HS-5 (cell line): ENCODE data around the gene TNFRSF6B.
"Not testable (repeated sequence)": the region's sequence is repeated elsewhere in the genome, so short reads cannot be mapped to it uniquely, and the experiment has no call there.

ENCODE experiments used
- DNase-seq: peaks from one replicate; pipeline ENCODE4 v3.0.0-alpha.2; 2012; ENCODE audit warnings: low read depth

Gene TNFRSF6B, protein sequence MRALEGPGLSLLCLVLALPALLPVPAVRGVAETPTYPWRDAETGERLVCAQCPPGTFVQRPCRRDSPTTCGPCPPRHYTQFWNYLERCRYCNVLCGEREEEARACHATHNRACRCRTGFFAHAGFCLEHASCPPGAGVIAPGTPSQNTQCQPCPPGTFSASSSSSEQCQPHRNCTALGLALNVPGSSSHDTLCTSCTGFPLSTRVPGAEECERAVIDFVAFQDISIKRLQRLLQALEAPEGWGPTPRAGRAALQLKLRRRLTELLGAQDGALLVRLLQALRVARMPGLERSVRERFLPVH

DNA sequence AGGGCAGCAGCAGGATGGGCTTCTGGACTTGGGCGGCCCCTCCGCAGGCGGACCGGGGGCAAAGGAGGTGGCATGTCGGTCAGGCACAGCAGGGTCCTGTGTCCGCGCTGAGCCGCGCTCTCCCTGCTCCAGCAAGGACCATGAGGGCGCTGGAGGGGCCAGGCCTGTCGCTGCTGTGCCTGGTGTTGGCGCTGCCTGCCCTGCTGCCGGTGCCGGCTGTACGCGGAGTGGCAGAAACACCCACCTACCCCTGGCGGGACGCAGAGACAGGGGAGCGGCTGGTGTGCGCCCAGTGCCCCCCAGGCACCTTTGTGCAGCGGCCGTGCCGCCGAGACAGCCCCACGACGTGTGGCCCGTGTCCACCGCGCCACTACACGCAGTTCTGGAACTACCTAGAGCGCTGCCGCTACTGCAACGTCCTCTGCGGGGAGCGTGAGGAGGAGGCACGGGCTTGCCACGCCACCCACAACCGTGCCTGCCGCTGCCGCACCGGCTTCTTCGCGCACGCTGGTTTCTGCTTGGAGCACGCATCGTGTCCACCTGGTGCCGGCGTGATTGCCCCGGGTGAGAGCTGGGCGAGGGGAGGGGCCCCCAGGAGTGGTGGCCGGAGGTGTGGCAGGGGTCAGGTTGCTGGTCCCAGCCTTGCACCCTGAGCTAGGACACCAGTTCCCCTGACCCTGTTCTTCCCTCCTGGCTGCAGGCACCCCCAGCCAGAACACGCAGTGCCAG lies at the start of gene TNFRSF6B:
Gene TNFRSF6B, plus strand, starts transcription at position 25 of the 729 bp plus-strand sequence. Its CDS starts 116 bp downstream, at position 141.
- DNase-seq, result no peak

DNA sequence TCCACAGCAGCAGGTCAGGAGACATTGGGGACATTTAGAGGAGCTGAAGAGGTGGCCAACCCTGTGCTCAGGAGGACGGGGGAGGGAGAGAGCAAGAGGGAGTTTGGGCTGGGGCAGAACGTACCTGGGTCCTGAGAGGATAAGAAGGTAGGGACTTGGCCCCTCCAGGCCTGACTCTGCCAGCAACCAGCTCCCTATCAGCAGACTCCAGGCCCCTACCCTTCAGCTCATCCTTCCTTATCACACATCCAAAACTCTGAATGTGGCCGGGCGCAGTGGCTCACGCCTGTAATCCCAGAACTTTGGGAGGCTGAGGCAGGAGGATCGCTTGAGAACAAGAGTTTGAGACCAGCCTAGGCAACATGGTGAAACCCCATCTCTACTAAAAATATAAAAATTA lies 48.3 kb upstream of the TNFRSF6B start:
- DNase-seq, result no peak

DNA sequence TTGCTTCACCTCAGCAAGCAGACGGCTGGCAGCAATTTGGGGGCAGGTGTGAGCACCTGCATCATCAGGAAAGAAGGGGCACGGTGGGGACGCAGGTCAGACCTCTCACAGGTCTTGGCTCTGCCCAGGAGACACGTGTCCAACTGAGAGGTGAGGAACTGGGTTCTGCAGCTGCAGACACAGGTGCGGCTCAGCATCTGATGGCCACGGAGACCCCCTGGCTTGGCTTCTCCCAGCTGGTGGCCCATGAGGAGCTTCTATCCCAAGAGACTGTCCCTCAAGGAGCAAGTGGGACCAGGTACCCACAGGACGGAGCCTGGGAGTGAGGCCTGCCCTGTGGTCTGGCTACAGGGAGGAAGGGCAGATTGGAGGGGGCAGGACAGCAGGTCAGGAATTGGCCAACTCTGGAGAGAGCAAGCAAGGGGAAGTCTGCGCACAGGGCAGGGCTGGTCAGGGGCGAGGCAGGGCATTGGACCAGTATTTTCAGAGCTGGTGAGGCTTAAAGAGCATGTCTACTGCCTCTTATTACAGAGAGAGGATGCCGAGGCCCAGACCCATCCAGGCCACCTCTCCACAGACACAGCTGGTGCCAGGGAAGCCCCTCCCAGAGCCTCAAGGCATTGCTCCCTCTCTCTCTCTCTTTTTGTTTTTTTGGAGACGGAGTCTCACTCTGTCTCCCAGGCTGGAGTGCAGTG lies 47.4 kb upstream of the TNFRSF6B start:
- no peak for DNase-seq

DNA sequence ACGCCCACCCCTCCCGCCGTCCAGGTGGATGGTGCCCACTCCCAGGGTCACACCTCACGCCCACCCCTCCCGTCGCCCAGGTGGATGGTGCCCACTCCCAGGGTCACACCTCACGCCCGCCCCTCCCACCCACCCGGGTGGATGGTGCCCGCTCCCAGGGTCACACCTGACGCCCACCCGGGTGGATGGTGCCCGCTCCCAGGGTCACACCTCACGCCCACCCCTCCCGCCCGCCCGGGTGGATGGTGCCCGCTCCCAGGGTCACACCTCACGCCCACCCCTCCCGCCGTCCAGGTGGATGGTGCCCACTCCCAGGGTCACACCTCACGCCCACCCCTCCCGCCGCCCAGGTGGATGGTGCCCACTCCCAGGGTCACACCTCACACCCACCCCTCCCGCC lies 46.0 kb upstream of the TNFRSF6B start:
- DNase-seq, result not testable (repeated sequence)

DNA sequence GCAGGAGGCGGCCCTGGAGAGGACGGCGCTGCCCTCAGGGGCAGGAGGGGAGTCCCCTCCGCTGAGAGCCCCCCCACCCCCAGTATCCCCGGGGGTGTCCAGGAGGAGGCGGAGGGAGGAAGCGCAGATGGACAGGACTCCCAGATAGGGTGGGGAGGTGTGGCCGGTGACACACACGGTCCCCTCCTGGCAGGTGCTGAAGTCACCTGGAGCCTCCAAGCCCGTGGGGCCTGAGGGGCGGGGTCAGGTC lies 44.6 kb upstream of the TNFRSF6B start:
- DNase-seq, result no peak

DNA sequence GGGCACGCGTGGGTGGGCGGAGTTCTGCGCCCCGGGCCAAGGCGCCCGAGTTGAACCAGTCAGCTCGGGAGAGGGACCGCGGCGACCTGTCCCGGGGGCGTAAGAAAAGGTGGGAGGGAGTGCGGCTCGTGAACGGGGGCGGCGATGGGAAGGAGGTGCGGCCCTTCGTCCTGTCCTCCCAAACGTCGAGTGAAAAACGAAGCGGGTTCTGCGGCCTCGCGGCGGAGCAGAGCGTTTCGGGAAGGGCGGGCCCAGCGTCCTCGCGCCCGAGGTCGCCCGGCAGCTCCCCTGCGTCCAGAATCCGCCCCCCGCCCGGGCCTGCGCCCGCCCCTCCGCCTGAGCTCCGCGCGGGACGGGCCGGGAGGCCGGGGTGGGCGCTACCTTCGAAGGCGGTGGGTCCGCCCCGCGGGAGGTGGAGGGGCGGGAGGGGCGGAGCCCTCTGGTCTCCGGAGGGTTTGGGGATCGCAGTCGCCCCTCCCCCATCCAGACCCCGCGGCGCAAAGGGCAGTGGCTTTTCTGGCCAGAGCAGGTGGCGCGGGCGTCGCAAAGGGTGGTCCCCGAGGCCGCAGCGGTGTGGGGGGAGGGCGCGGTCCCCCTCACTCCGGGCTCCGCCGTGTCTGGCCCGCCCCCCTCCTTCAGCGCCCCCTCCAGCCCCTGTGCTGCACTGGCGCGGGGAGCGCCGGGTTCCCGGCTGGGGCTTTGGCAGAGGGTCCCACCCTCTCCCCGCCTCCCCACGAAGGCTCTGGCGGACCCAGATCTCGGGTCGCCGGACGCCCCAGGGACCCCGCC lies 44.1 kb upstream of the TNFRSF6B start:
- DNase-seq, result no peak

DNA sequence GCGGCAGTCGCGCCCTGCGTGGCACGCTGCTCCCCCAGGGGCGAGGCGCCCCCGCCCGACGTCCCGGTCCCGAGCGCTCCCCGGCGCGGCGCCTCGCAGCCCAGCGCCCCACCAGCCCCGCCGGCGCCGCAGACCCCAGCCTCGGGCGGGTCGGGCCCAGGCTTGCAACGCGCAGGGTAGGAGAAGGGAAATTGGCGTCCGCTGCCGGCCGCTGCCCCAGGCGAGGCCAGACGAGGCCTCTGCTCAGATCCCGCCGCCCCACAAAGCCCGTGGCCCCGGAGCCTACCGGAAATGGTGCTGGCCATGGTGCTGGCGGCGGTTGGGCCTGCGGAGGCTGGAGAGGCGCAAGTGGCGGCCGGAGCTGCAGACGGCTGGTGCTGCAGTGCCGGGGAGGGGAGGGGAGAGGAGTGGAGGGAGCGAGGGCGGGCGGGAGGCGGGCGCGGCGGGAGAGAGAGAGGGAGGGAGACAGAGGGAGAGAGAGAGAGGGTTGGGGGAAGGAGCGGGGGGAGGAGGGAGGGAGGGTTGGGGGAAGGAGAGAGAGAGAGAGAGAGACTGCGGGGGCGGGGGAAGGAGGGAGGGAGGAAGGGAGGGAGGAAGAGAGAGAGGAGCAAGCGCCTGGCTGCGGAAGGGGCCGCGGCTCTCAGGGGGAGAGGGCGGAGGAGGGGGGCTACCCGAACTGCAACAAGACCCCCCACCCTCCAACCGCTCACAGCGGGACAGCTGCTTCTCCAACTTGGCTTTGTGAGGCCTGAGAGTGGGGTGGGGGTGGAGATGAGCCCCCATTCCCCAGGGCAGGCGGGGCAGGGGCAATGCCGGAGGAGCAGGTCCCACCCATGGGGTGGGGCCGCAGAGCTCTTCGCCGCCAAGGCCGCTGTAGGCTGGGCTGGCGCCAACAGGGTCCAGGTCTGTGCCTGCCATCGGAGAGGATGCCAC lies 43.1 kb upstream of the TNFRSF6B start, which contains the start of gene STMN3:
Gene STMN3, minus strand, starts transcription at position 384 of the 933 bp plus-strand sequence. Its CDS starts 79 bp downstream, at position 305.
- DNase-seq, result no peak

DNA sequence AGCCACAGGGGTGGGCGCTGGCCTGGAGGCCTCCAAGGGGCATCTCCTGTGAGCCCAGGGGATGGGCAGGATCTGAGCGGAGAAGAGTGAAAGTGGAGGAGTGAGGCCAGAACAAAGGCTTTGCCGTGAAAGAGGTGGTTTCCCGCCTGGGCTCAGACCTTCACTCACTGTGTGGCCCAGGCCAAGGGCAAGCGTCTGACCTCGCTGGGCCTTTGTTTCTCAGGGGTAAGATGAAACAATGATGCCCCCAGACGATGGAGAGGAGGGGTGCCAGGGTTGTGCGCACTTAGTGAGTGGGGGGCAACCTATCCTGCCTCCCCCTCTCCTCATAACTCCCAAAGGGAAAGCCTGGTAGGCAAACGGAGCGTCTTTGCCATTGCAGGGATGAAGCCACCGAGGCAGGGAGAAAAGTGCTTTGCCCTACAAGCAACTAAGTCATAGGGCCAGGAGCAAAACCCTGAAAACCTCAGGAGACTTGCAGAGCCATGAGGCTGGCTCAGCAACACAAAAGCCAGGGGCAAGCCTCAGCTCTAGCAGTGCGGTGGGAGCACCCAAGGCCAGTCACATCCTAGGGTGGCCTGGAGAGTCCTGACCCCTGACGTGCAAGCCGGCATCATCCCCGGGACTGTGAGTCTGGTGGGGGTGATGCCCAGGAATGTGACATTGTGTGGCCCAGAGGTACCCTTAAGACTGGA lies 42.3 kb upstream of the TNFRSF6B start:
- no peak for DNase-seq

DNA sequence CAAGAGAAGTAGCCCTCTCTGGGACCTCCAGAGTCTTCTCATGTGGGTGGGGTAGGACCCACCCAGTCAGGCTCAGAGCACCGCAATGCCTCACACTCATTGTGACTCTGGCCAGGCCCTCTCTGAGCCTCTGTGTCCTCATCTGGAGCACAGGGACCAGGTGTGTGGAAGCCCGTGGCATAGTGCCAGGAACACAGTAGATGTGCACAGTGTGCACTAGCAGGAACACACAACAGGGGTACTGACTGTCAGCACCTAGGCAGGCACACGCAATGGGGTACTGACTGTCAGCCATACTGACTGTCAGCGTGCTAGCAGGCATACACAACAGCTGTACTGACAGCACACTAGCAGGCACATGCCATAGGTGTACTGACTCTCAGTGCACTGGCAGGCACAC lies 41.2 kb upstream of the TNFRSF6B start:
- DNase-seq, result no peak

DNA sequence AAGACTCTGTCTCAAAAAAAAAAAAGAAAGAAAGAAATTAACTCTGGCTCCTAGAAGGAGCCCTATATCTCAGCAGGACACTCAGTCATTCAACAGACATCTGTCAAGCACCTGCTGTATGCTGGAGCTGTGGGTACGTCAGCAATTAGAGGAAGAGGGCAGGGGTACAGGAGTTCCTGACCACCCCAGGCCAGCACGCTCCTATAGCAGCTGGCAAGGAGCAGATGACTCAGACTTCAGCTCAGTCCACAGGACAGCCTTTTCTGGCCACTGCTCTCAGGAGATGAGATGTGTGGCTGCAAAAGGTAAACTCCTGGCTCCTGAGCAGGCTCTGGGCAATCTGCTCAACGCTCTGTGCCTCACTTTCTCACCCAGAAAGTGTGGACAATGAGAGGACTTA lies 40.0 kb upstream of the TNFRSF6B start:
- no peak for DNase-seq

DNA sequence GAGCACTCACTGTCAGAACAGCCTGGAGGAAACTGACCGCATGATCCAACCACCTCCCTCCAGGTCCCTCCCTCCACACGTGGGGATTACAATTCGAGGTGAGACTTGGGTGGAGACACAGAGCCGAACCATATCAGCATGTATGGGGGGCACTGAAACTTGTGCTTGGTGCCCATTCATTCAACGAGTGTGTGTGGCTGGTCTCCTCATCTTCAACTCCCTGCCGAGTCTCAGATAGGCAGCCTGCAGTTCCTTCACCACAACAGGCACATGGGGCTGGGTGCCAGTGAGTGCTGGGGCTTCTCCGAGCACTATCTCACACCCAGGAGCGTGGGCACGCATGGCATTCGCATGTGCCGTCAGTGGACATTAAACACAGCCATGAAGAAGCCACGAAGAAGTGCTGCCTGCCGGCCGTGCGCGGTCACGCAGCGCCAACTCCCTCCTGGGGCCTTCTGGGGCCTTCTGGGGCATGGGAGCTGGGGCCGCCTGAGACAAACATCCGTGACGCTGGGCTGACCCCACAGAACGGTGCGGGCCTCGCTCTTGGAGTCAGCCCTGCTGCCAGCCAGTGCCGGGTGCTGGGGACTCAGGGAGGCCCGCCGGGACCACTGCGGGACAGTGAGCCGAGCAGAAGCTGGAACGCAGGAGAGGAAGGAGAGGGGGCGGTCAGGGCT lies 39.1 kb upstream of the TNFRSF6B start:
- DNase-seq, result no peak

DNA sequence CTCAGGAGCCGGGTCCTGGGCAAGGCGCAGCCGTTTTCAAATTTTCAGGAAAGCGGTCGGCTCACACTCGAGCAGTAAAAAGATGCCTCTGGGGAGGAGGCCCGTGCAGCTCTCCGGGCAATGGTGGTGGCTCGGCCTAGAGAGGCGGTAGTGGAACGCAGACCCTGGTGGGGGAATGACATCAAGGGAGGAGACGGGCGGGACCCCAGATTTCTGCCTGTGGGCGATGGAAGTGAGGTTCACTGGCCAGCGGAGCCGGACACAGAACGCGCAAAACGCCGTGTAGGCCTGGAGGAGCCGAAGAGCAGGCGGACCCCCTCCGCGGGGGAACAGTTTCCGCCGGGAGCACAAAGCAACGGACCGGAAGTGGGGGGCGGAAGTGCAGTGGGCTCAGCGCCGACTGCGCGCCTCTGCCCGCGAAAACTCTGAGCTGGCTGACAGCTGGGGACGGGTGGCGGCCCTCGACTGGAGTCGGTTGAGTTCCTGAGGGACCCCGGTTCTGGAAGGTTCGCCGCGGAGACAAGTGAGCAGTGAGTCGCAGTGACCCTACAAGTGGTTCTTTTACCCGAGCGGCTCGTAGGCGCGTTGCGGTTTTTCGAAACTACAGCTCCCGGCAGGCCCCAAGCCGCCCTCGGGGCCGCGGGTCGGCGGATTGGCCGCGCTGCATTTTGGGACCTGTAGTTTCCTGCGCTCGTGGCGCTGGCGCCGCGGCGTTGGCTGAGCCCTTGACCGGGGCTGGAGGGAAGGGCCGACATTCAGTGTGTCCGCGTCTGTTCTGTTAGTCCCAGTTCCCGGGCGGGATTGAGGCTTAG lies 38.3 kb upstream of the TNFRSF6B start, which contains the start of gene RTEL1:
Gene RTEL1, plus strand, starts transcription at position 376 of the 812 bp plus-strand sequence. CDS start 1,091 bp downstream, outside the sequence.
- peak; percentile 85 for DNase-seq

DNA sequence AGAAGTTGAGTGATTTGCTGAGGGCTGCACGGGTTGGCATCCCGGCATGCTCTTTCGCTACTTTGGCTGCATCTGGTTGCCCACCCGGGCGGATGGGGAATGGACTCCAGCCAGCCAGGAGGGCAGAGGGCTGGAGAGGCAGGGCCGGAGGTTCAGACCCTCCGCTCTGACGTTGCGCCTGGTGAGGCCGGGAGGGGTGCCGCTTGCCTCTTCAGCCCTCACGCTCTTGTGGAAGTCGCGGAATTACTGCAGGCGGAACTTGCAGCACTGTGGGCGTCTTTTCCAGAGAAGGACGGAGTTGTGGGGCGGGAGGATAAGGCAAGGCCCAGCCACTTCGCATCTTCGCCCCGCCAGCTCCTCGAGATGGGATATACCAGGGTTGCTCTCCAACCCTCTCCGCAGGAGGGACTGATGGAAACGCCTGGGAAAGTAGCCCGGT lies 37.7 kb upstream of the TNFRSF6B start:
- no peak for DNase-seq

DNA sequence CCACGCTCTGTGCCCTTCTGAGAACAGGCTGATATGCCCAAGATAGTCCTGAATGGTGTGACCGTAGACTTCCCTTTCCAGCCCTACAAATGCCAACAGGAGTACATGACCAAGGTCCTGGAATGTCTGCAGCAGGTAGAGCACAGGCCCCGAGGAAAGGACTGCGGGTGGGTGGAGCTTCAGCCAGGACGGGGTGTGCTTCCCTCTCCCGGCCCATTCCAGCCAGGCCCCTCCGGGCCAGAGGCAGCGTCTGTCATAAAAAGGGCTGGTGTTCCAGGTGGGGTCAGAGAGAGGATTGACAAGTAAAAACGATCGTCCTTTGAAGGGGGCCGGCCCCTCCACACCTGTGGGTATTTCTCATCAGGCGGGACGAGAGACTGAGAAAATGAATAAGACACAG lies 37.1 kb upstream of the TNFRSF6B start:
- DNase-seq, result no peak

DNA sequence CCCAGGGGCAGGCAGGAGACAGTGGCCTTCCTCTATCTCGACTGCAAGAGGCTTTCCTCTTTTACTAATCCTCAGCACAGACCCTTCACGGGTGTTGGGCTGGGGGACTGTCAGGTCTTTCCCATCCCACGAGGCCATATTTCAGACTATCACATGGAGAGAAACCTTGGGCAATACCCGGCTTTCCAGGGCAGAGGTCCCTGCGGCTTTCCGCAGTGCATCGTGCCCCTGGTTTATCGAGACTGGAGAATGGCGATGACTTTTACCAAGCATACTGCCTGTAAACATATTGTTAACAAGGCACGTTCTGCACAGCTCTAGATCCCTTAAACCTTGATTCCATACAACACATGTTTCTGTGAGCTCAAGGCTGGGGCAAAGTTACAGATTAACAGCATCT lies 36.3 kb upstream of the TNFRSF6B start:
- not testable (repeated sequence) for DNase-seq

DNA sequence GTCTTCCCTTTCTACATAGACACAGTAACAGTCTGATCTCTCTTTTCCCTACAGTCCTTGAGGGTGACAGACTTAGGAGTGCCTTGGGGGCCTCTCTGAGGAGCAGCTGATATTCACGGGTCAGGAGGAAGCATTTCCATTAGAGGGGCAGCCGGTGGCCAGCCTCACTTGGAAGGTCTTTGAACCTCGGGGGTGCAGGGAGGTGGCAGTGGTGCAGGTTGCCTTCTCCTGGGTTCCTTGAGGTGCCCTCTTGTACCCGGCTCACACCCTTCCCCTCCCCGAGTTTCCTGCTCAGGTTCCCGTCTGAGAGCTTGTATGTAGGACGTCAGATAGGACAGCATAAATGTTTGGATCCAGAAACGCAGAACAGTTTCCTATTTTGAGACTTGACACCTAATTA lies 35.8 kb upstream of the TNFRSF6B start:
- DNase-seq, result no peak

DNA sequence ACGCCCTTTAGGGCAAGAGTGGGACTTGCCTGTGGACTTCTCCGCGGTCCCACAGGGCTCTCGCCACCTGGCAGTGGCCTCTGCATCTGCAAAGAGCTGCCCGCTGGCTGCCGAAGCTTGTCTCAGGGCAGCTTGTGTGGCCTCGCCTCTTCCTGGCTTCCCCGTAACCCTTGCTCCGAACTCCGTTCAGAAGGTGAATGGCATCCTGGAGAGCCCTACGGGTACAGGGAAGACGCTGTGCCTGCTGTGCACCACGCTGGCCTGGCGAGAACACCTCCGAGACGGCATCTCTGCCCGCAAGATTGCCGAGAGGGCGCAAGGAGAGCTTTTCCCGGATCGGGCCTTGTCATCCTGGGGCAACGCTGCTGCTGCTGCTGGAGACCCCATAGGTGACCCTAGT lies 35.3 kb upstream of the TNFRSF6B start:
- DNase-seq, result no peak

DNA sequence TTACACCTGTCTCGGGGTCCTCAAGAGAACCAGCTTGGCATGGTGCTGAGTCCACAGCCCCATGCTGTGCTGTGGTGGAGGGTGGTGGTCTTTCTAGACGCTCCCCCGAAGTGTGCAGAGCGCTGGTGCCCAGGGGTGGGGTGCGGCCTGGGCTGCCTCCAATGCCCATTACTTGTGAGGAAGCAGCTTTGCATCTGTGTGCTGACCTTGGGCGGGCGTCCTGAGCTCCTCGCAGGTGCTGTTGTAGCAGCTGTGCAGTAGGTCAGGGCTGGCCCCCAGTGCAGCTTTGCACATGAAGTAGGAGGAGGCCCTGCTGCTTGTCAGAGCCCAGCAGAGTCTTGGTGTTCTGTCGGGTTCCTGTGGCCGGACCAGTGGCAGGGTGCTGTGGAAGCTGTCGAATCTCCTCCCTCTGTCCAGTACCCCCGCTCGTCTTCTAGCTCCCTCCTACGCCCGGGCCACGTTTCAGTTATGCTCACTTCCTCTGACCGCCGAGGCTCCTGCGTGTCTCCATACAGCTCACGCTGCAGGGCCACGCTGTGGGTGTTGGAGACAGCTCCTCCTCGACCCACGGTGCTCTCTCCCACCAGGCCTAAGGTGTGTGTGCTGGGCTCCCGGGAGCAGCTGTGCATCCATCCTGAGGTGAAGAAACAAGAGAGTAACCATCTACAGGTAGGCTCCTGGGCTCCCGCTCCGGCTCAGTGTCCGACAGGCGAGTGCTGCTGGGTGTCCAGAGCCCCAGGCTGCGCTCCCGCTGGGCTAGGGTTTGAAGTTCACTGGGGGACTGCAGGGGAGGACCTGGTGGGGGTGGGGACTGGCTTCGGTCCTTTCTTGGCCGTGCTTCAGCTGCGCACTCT lies 34.3 kb upstream of the TNFRSF6B start:
- DNase-seq, result no peak
